Left ventricle myocardium inferior (tissue), 1 donor: Measurements from ENCODE around the gene CA5A. TPM values are rescaled to one million over a fixed set of nuclear protein-coding genes. Genes with fewer than 3 reads are reported as not detected.

Experiments used
- DNase-seq: peaks from one replicate; pipeline ENCODE4 v3.0.0-alpha.2; 2020
- H3K27ac ChIP-seq: fragments of 200-600 bp; replicated peaks from 2 replicates; pipeline ENCODE4 v1.8.0; 2021
- H3K27me3 ChIP-seq: fragments of 200-600 bp; 2 replicates; pipeline ENCODE4 v1.8.0; 2021; ENCODE audit warnings: low read depth
- H3K36me3 ChIP-seq: fragments of 200-600 bp; 2 replicates; pipeline ENCODE4 v1.8.0; 2021
- H3K4me1 ChIP-seq: fragments of 200-600 bp; 2 replicates; pipeline ENCODE4 v1.8.0; 2021
- H3K4me3 ChIP-seq: fragments of 200-600 bp; 2 replicates; pipeline ENCODE4 v1.8.0; 2021; ENCODE audit warnings: mild to moderate bottlenecking, moderate library complexity
- H3K9me3 ChIP-seq: fragments of 200-600 bp; replicated peaks from 2 replicates; pipeline ENCODE4 v1.8.0; 2021
- CTCF ChIP-seq: fragments of 200-600 bp; IDR thresholded peaks from 2 replicates; pipeline ENCODE4 v1.8.0; 2021; ENCODE audit warnings: antibody characterized with exemption, mild to moderate bottlenecking, borderline replicate concordance
- intact Hi-C: fragments of 100-400 bp; cut with micrococcal nuclease; formaldehyde crosslinking; loops from one replicate; pipeline ENCODE4 v1.11.0; 2022
- total RNA-seq: library from RNA; stranded (reverse); fragmentation: NEBNext Ultra II Directional; extraction: Animal tissue kit (Norgen Biotek cat#: 25700); gene quantifications from one replicate; pipeline ENCODE4 v1.2.1, GENCODE V29; 2021
- donor health status: DM: no; HTN: yes; CAD: no; lungs with severe emphysema.

Gene CA5A
- total RNA-seq, 1 donor from 2014 or later, result not detected

DNA sequence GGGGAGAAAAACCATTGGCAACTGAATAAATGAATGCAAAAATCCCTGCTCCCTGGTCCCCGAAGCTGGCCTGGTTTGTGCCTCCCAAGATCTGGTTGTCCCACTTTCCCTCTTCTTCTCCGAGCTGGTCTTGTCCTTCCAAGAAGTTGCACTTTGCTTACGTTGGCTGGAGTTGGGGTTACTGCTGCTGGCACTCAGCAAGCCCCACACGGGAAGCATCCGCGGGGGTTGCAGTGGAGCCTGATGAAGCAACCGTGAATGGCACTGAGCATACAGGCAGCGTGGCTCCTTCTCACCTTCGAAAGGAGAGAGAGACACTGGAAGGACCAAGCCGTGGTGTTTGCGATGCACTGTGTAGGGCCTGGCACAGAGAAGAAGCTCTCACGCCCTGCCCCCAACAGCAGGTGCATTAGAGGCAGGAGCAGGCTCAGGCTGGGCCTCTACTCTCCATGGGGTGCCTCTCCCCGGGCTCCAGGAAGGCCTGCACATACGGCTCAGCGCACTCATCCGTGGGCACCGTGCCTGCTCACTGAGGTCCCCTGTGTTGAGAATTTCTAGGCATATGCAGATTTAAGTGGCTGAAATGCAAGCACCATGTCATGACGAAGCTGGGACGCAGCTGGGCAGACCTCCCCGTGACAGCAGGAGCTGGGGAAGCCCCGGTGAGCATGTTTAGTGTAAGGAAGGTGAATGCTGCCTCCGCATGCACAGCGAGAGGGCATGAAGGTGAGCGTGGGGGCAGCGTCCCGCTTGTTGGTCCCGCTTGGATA lies 12.1 kb downstream of the CA5A start:
- Histone ChIP-seq H3K27ac (no peak overlapping the region), H3K27me3 (peaks cover 18% of the 10 kb centered on the region), H3K4me1 (peaks cover 13% of the 10 kb centered on the region), H3K9me3 (no peaks in the 10 kb centered on the region), H3K4me3 (no peak overlapping the region), H3K36me3 (no peaks in the 10 kb centered on the region)
- intact Hi-C loops, result no loop called here
- TF ChIP-seq CTCF, result no peak
- DNase-seq, result no peak

DNA sequence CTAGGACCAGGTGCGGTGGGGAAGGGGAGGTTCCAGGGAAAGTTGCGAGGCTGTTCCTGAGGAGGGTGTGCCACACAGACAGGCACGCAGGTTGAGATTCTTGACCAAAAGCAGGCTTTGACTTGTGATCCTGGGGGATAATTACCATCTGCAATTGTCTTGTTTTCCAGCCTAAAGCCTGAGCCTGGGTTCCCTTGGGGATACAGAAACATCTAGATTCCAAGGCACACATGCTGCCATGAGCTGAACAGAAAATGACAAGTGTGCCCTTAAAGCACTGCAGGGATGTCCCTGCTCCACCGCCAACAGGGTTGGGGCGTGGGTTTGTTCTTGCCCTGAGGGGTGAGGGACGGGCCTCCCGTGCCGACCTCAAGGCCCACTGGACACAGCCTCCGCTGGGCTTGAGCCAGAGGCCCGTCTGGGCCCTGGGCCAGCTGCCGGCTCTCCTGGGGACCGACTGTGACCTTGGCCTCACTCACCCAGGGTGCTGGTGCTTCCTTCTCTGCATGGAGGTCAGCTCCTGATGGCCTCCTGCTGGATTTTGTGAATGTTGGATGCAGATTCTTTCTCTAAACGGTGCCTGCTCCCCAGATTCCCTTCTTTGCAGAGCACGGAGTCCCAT lies 14.0 kb downstream of the CA5A start:
- Histone ChIP-seq H3K4me3 (no peak overlapping the region), H3K4me1 (peaks cover 17% of the 10 kb centered on the region), H3K9me3 (no peaks in the 10 kb centered on the region), H3K27me3 (peaks cover 13% of the 10 kb centered on the region), H3K27ac (no peak overlapping the region), H3K36me3 (no peaks in the 10 kb centered on the region)
- TF ChIP-seq CTCF, result no peak
- intact Hi-C loops, result no loop called here
- DNase-seq, result peak; percentile 64

- H3K4me1 ChIP-seq, result peaks cover 17% of the 10 kb centered on the region
- no peak for DNase-seq
- no peaks in the 10 kb centered on the region for H3K36me3 ChIP-seq
- H3K9me3 ChIP-seq, result no peaks in the 10 kb centered on the region
- intact Hi-C loops, result no loop called here
- TF ChIP-seq CTCF, result no peak
- H3K4me3 ChIP-seq, result no peak overlapping the region
- peaks cover 2% of the 10 kb centered on the region for H3K27me3 ChIP-seq
- H3K27ac ChIP-seq, result no peak overlapping the region
These were observed 15.0 kb downstream of the CA5A start for GRCh38 chr16:87921236-87921773.

GRCh38 chr16:87919681-87919994 lies 16.7 kb downstream of the CA5A start:
- intact Hi-C loops, result no loop called here
- no peak overlapping the region for H3K4me3 ChIP-seq
- TF ChIP-seq CTCF, result no peak
- peaks cover 3% of the 10 kb centered on the region for H3K27me3 ChIP-seq
- H3K4me1 ChIP-seq, result peaks cover 17% of the 10 kb centered on the region
- no peak for DNase-seq
- H3K27ac ChIP-seq, result no peak overlapping the region
- no peaks in the 10 kb centered on the region for H3K9me3 ChIP-seq
- no peaks in the 10 kb centered on the region for H3K36me3 ChIP-seq

DNA sequence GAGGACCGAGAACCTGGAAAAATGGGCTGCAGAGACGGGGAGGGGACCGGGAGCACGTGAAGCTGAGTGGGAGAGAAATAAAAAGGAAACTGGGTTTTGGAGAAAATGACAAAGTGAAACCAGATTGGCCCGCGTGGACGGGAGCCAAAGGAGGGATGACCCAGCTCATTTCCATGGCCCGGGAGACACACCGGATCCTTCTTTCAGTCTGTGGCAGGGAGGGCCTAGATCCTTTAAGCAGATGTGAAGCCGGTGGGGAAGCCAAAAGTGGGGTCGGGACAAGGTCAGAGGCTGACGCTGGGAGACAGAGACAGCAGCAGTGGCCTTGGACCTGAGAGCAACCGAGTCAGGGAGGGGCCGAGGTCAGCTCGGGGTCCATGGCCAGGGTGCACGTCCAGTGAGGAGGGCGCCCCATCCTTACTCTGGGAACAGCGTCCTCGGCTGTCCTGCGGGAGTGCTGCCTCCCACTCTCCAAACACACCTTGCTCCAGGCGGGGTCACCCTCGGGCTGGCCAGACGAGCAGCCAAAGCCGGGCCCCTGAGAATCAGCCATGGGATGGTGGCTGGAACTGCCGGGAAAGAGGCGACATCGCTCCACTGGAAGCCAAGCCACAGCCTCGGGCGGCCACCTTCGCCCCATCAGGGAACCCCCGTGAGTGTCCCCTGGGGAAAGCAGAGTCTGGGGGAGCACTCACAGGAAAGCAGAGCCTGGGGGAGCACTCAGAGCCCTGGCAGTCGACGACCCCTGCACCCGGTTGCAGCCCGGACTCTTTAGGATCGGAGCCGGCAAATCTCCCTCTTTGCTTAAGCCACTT lies 17.3 kb downstream of the CA5A start:
- H3K27ac ChIP-seq, result peak overlapping the region; percentile 8
- intact Hi-C loops, result no loop called here
- peak overlapping the region; percentile 11 for H3K4me3 ChIP-seq
- H3K9me3 ChIP-seq, result no peaks in the 10 kb centered on the region
- H3K4me1 ChIP-seq, result peaks cover 17% of the 10 kb centered on the region
- DNase-seq, result peak; percentile 63
- TF ChIP-seq CTCF, result no peak
- H3K36me3 ChIP-seq, result no peaks in the 10 kb centered on the region
- peaks cover 4% of the 10 kb centered on the region for H3K27me3 ChIP-seq
